ENCODE data around the gene TIGD2. TPM values are rescaled to one million over a fixed set of nuclear protein-coding genes. Genes with fewer than 3 reads are reported as not detected.

Gene TIGD2
- total RNA-seq, 2 donors from 2014 or later, result 1.5 to 2.3 TPM

- Histone ChIP-seq H3K27me3 (no peaks in the 10 kb centered on the region), H3K27ac (peak overlapping the region; percentile 81 to 85), H3K4me3 (peak overlapping the region; percentile 75 to 85), H3K4me1 (peaks cover 0 to 17% of the 10 kb centered on the region in 2 donors), H3K9me3 (no peaks in the 10 kb centered on the region), H3K36me3 (no peaks in the 10 kb centered on the region)
- no peak for TF ChIP-seq CTCF (IDR thresholded peaks at IDR 0.05)
- DNase-seq (ENCODE audit: low spot score), result no peak
These were observed 770 bp upstream of the TIGD2 start for GRCh38 chr4:89110541-89110985.

GRCh38 chr4:89111833-89112563, 665 bp downstream of the TIGD2 start:
- H3K4me3 ChIP-seq, result peak overlapping the region; percentile 75 to 85
- TF ChIP-seq CTCF (IDR thresholded peaks at IDR 0.05), result no peak
- DNase-seq (ENCODE audit: low spot score), result no peak
- H3K27ac ChIP-seq, result peak overlapping the region; percentile 81 to 85
- no peaks in the 10 kb centered on the region for H3K9me3 ChIP-seq
- no peaks in the 10 kb centered on the region for H3K27me3 ChIP-seq
- H3K4me1 ChIP-seq, result peaks cover 0 to 17% of the 10 kb centered on the region in 2 donors
- H3K36me3 ChIP-seq, result no peaks in the 10 kb centered on the region

- Histone ChIP-seq H3K4me1 (peaks cover 0 to 17% of the 10 kb centered on the region in 2 donors), H3K9me3 (no peaks in the 10 kb centered on the region), H3K27me3 (no peaks in the 10 kb centered on the region), H3K4me3 (no peak overlapping the region), H3K27ac (no peak overlapping the region), H3K36me3 (no peaks in the 10 kb centered on the region)
- no peak for TF ChIP-seq CTCF (IDR thresholded peaks at IDR 0.05)
- no peak for DNase-seq (ENCODE audit: low spot score)
These were observed 2.1 kb downstream of the TIGD2 start for GRCh38 chr4:89113415-89113814.

- TF ChIP-seq CTCF (IDR thresholded peaks at IDR 0.05), result no peak
- no peak for DNase-seq (ENCODE audit: low spot score)
- no peaks in the 10 kb centered on the region for H3K9me3 ChIP-seq
- no peak overlapping the region for H3K27ac ChIP-seq
- no peaks in the 10 kb centered on the region for H3K27me3 ChIP-seq
- H3K36me3 ChIP-seq, result no peaks in the 10 kb centered on the region
- no peak overlapping the region for H3K4me3 ChIP-seq
- H3K4me1 ChIP-seq, result peaks cover 0 to 17% of the 10 kb centered on the region in 2 donors
These were observed 2.8 kb downstream of the TIGD2 start for GRCh38 chr4:89114100-89114499.

GRCh38 chr4:89117115-89117514, 5.8 kb downstream of the TIGD2 start:
- no peak for TF ChIP-seq CTCF (IDR thresholded peaks at IDR 0.05)
- DNase-seq (ENCODE audit: low spot score), result no peak
- Histone ChIP-seq H3K27ac (no peak overlapping the region), H3K4me1 (peaks cover 0 to 5% of the 10 kb centered on the region in 2 donors), H3K36me3 (no peaks in the 10 kb centered on the region), H3K9me3 (no peaks in the 10 kb centered on the region), H3K4me3 (no peak overlapping the region), H3K27me3 (no peaks in the 10 kb centered on the region)

- DNase-seq (ENCODE audit: low spot score), result no peak
- H3K4me1 ChIP-seq, result no peaks in the 10 kb centered on the region
- no peak overlapping the region for H3K4me3 ChIP-seq
- H3K36me3 ChIP-seq, result no peaks in the 10 kb centered on the region
- no peak for TF ChIP-seq CTCF (IDR thresholded peaks at IDR 0.05)
- no peak overlapping the region for H3K27ac ChIP-seq
- no peaks in the 10 kb centered on the region for H3K27me3 ChIP-seq
- H3K9me3 ChIP-seq, result no peaks in the 10 kb centered on the region
These were observed 7.8 kb downstream of the TIGD2 start for GRCh38 chr4:89119166-89119565.

All from right atrium auricular region (tissue), 2 donors.